Neural cell (in vitro differentiated cells): Measurements from ENCODE around the gene ELFN1. TPM values are rescaled to one million over a fixed set of nuclear protein-coding genes. Genes with fewer than 3 reads are reported as not detected.

Source experiments
- H2AFZ ChIP-seq: fragments of 200-600, 300-800 bp; sonication (generic), shearing (Covaris generic); 2 replicates; pipeline ENCODE4 v1.6.0; 2014; ENCODE audit warnings: low read depth, mild to moderate bottlenecking, antibody characterized with exemption, low read length, moderate library complexity
- H3F3A ChIP-seq: fragments of 200-600 bp; shearing (Covaris generic); 2 replicates; pipeline ENCODE4 v1.6.1; 2016; ENCODE audit warnings: mild to moderate bottlenecking, moderate library complexity, mixed read lengths, antibody characterized with exemption, low read length; ENCODE audit not compliant: insufficient read depth, poor library complexity, severe bottlenecking
- H3K27ac ChIP-seq: fragments of 200-600, 300-800 bp; sonication (generic), shearing (Covaris generic); 2 replicates; pipeline ENCODE4 v1.5.1; 2014; ENCODE audit warnings: mild to moderate bottlenecking, low read length, moderate library complexity
- H3K27me3 ChIP-seq: fragments of 300-800, 200-600 bp; sonication (generic), shearing (Covaris generic); 2 replicates; pipeline ENCODE4 v1.6.0; 2014; ENCODE audit warnings: mild to moderate bottlenecking, low read depth, low read length, moderate library complexity; ENCODE audit not compliant: insufficient read depth
- H3K36me3 ChIP-seq: fragments of 300-800, 200-600 bp; sonication (generic), shearing (Covaris generic); 2 replicates; pipeline ENCODE4 v1.5.1; 2014; ENCODE audit warnings: mild to moderate bottlenecking, antibody characterized with exemption, low read length, moderate library complexity; ENCODE audit not compliant: insufficient read depth
- H3K4me2 ChIP-seq: fragments of 300-800, 200-600 bp; sonication (generic), shearing (Covaris generic); 2 replicates; pipeline ENCODE4 v1.6.0; 2014; ENCODE audit warnings: mild to moderate bottlenecking, low read length
- H3K4me3 ChIP-seq: fragments of 300-800, 200-600 bp; sonication (generic), shearing (Covaris generic); 2 replicates; pipeline ENCODE4 v1.5.1; 2014; ENCODE audit warnings: mild to moderate bottlenecking, low read length, moderate library complexity
- H3K79me2 ChIP-seq: fragments of 200-600 bp; shearing (Covaris generic); replicated peaks from 2 replicates; pipeline ENCODE4 v1.6.0; 2014; ENCODE audit warnings: mild to moderate bottlenecking, low read length, moderate library complexity; ENCODE audit not compliant: insufficient read depth
- H3K9ac ChIP-seq: fragments of 300-800, 200-600 bp; sonication (generic), shearing (Covaris generic); 2 replicates; pipeline ENCODE4 v1.6.1; 2016; ENCODE audit warnings: mild to moderate bottlenecking, low read length, mixed read lengths
- H3K9me2 ChIP-seq: fragments of 200-600 bp; shearing (Covaris generic); 2 replicates; pipeline ENCODE4 v1.6.1; 2016; ENCODE audit warnings: mild to moderate bottlenecking, low read length, mixed read lengths; ENCODE audit not compliant: insufficient read depth
- H3K9me3 ChIP-seq: fragments of 200-600, 300-800 bp; sonication (generic), shearing (Covaris generic); 2 replicates; pipeline ENCODE4 v1.6.1; 2016; ENCODE audit warnings: mild to moderate bottlenecking, mixed run types, low read length, moderate library complexity, mixed read lengths
- H4K20me1 ChIP-seq: fragments of 200-600 bp; shearing (Covaris generic); 2 replicates; pipeline ENCODE4 v1.6.1; 2016; ENCODE audit warnings: mild to moderate bottlenecking, mixed run types; ENCODE audit not compliant: insufficient read depth
- CTCF ChIP-seq: fragments of 450-650 bp; IDR thresholded peaks from 2 replicates; pipeline ENCODE4 v1.5.1; 2014; ENCODE audit warnings: antibody characterized with exemption, mild to moderate bottlenecking, moderate library complexity; ENCODE audit not compliant: poor library complexity, severe bottlenecking
- EP300 ChIP-seq: fragments of 450-650 bp; conservative IDR thresholded peaks from 2 replicates; pipeline ENCODE4 v1.6.1; 2014; ENCODE audit warnings: antibody characterized with exemption, mild to moderate bottlenecking, moderate library complexity; ENCODE audit not compliant: poor library complexity, severe bottlenecking
- EZH2 ChIP-seq: fragments of 200-600, 300-800 bp; shearing (Covaris generic), sonication (generic); IDR thresholded peaks from 2 replicates; pipeline ENCODE4 v1.6.1; 2014; ENCODE audit warnings: antibody characterized with exemption, low read length, borderline replicate concordance, mild to moderate bottlenecking; ENCODE audit not compliant: insufficient read depth, poor library complexity, severe bottlenecking
- MXI1 ChIP-seq: fragments of 450-650 bp; conservative IDR thresholded peaks from 2 replicates; pipeline ENCODE4 v1.6.1; 2014; ENCODE audit warnings: antibody characterized with exemption, mild to moderate bottlenecking; ENCODE audit not compliant: poor library complexity, severe bottlenecking
- POLR2AphosphoS5 ChIP-seq: IDR thresholded peaks from 2 replicates; pipeline ENCODE4 v1.6.1; 2012
- RAD21 ChIP-seq: fragments of 450-650 bp; conservative IDR thresholded peaks from 2 replicates; pipeline ENCODE4 v1.6.1; 2014; ENCODE audit warnings: antibody characterized with exemption, mild to moderate bottlenecking, moderate library complexity
- REST ChIP-seq: IDR thresholded peaks from 2 replicates; pipeline ENCODE4 v1.6.1; 2012; ENCODE audit warnings: borderline replicate concordance
- SMC3 ChIP-seq: fragments of 450-650 bp; conservative IDR thresholded peaks from 2 replicates; pipeline ENCODE4 v1.6.1; 2014; ENCODE audit warnings: antibody characterized with exemption, mild to moderate bottlenecking, moderate library complexity; ENCODE audit not compliant: poor library complexity
- TAF1 ChIP-seq: IDR thresholded peaks from 2 replicates; pipeline ENCODE4 v1.6.1; 2012; ENCODE audit warnings: low read depth
- polyA plus RNA-seq: library from polyadenylated mRNA; depleted of rRNA; stranded (reverse); fragments of >200 nt; gene quantifications from 2 replicates; pipeline ENCODE4 v1.2.3, GENCODE V29; 2014

Gene ELFN1
- polyA plus RNA-seq, 1 donor from 2014 or later: 11.8 TPM

- Histone ChIP-seq H3F3A (no peaks in the 10 kb centered on the region), H3K4me2 (no peak overlapping the region), H3K9ac (no peak overlapping the region), H3K9me2 (no peaks in the 10 kb centered on the region), H3K4me3 (no peak overlapping the region), H4K20me1 (no peaks in the 10 kb centered on the region), H3K9me3 (peaks cover 8% of the 10 kb centered on the region), H3K27ac (no peak overlapping the region), H3K36me3 (no peaks in the 10 kb centered on the region), H2AFZ (no peak overlapping the region), H3K27me3 (no peaks in the 10 kb centered on the region), H3K79me2 (no peaks in the 10 kb centered on the region)
- TF ChIP-seq EZH2 (no peak), SMC3 (no peak), POLR2AphosphoS5 (no peak), EP300 (no peak), TAF1 (no peak), RAD21 (no peak), REST (no peak), CTCF (no peak), MXI1 (no peak)
These were observed 28.3 kb upstream of the ELFN1 start for GRCh38 chr7:1641661-1642260.

GRCh38 chr7:1642291-1642731 is 27.8 kb upstream of the ELFN1 start:
- Histone ChIP-seq H3F3A (no peaks in the 10 kb centered on the region), H3K9me2 (no peaks in the 10 kb centered on the region), H3K4me3 (no peak overlapping the region), H4K20me1 (no peaks in the 10 kb centered on the region), H3K36me3 (no peaks in the 10 kb centered on the region), H3K79me2 (no peaks in the 10 kb centered on the region), H2AFZ (no peak overlapping the region), H3K27ac (no peak overlapping the region), H3K9me3 (peaks cover 5% of the 10 kb centered on the region), H3K27me3 (no peaks in the 10 kb centered on the region), H3K9ac (no peak overlapping the region), H3K4me2 (no peak overlapping the region)
- no peak for TF ChIP-seq POLR2AphosphoS5
- no peak for TF ChIP-seq TAF1
- TF ChIP-seq REST: no peak
